HepG2 (cell line): Measurements from ENCODE around the gene POLN. TPM values are rescaled to one million over a fixed set of nuclear protein-coding genes. Genes with fewer than 3 reads are reported as not detected.

Source experiments
- ATAC-seq: fragments of 200-7000 bp; cut with Tn5 transposase; 3 replicates; pipeline ENCODE4 v1.9.1; 2020; ENCODE audit warnings: mild to moderate bottlenecking, moderate library complexity
- BruUV-seq: library from RNA; stranded (reverse); fragments of 400-500 nt; replicated peaks from 2 replicates; lab custom pipeline; 2021; lab: Mats Ljungman, UMichigan
- CTCF ChIA-PET: fragments of 300-600 bp; formaldehyde crosslinking; extraction: SDS; loops from one replicate; lab custom pipeline; 2021; ENCODE audit warnings: low total read pairs, inconsistent platforms, low intra/inter-chr PET ratio; lab: Yijun Ruan, JAX
- POLR2A ChIA-PET: fragments of 350-600 bp; sonication (Branson Sonifier 250); formaldehyde crosslinking; loops from one replicate; lab custom pipeline; 2020; ENCODE audit warnings: antibody characterized with exemption, inconsistent platforms; lab: Yijun Ruan, JAX
- DNase-seq: peaks from one replicate; pipeline ENCODE4 v3.0.0-alpha.2; 2015; ENCODE audit warnings: low spot score
- FAIRE-seq: peaks from 3 replicates; lab custom pipeline; 2011; peaks lifted over from hg19 to GRCh38; lab: Jason Lieb, UNC
- H2AFZ ChIP-seq: one replicate; pipeline ENCODE4 v1.6.1; 2011; ENCODE audit warnings: low read length, inconsistent platforms
- H3K27ac ChIP-seq: fragments of 300-600 bp; 3 replicates; pipeline ENCODE4 v1.8.0; 2011; ENCODE audit warnings: mixed run types, mild to moderate bottlenecking, mixed read lengths, low read length, inconsistent platforms; ENCODE audit not compliant: insufficient read depth; ENCODE audit errors: extremely low read length
- H3K27me3 ChIP-seq, 2 experiments: fragments of 200-600 bp in 1 of 2; 2 replicates in 1 of 2; 3 replicates in 1 of 2; pipeline versions ENCODE4 v1.6.0 to v1.8.0; 2011; ENCODE audit warnings: low read length in 2 of 2, mild to moderate bottlenecking in 2 of 2, moderate library complexity in 2 of 2, inconsistent platforms in 1 of 2; ENCODE audit not compliant: insufficient read depth in 2 of 2, control insufficient read depth in 1 of 2
- H3K36me3 ChIP-seq, 2 experiments: fragments of 200-600 bp in 1 of 2; replicated peaks in 1 of 2; 2 replicates in 1 of 2; 3 replicates in 1 of 2; pipeline versions ENCODE4 v1.5.1 to v1.8.0; 2011; ENCODE audit warnings: low read length in 2 of 2, inconsistent platforms in 1 of 2; ENCODE audit not compliant: insufficient read depth in 2 of 2, control insufficient read depth in 1 of 2
- H3K4me1 ChIP-seq: 2 replicates; pipeline ENCODE4 v1.5.1; 2012; ENCODE audit warnings: low read length, inconsistent platforms; ENCODE audit not compliant: insufficient read depth
- H3K4me2 ChIP-seq: 2 replicates; pipeline ENCODE4 v1.6.0; 2011; ENCODE audit warnings: low read depth, low read length, inconsistent platforms
- H3K4me3 ChIP-seq, 3 experiments: fragments of 200-600 bp in 1 of 3; sonication (generic), shearing (Covaris generic) in 1 of 3; replicated peaks in 1 of 3; 2 replicates each; pipeline ENCODE4 v1.5.1; 2011 to 2016; ENCODE audit warnings: low read length in 3 of 3, inconsistent platforms in 2 of 3, low read depth in 2 of 3, mild to moderate bottlenecking in 2 of 3, control low read depth in 1 of 3, mixed read lengths in 1 of 3; ENCODE audit not compliant: insufficient read depth in 1 of 3
- H3K79me2 ChIP-seq: one replicate; pipeline ENCODE4 v1.6.1; 2011; ENCODE audit warnings: low read length, inconsistent platforms; ENCODE audit not compliant: insufficient read depth
- H3K9ac ChIP-seq: 2 replicates; pipeline ENCODE4 v1.6.0; 2011; ENCODE audit warnings: mild to moderate bottlenecking, low read depth, low read length, inconsistent platforms; ENCODE audit not compliant: insufficient read depth
- H3K9me3 ChIP-seq: 2 replicates; pipeline ENCODE4 v1.5.1; 2012; ENCODE audit warnings: mild to moderate bottlenecking, low read length
- H4K20me1 ChIP-seq: 2 replicates; pipeline ENCODE4 v1.6.0; 2011; ENCODE audit warnings: inconsistent platforms, mild to moderate bottlenecking, low read length, moderate library complexity; ENCODE audit not compliant: insufficient read depth
- IKZF4 ChIP-seq: sonication (generic); formaldehyde crosslinking; IDR thresholded peaks from 2 replicates; pipeline ENCODE4 v1.5.1; 2020; ENCODE audit warnings: borderline replicate concordance, mild to moderate bottlenecking, low read depth, missing genetic modification reagents; ENCODE audit errors: not compliant biosample characterization
- KLF16 ChIP-seq, 2 experiments: sonication (generic) in 1 of 2; formaldehyde crosslinking in 1 of 2; IDR thresholded peaks; 2 replicates each; pipeline versions ENCODE4 v1.6.1 to v1.8.0; 2016 to 2023; ENCODE audit warnings: missing genetic modification reagents in 2 of 2, missing compliant biosample characterization in 1 of 2
- MEF2D ChIP-seq: sonication (generic); formaldehyde crosslinking; IDR thresholded peaks from 2 replicates; pipeline ENCODE4 v1.5.1; 2020; ENCODE audit warnings: mild to moderate bottlenecking, missing genetic modification reagents
- NAIF1 ChIP-seq: sonication (generic); formaldehyde crosslinking; IDR thresholded peaks from 2 replicates; pipeline ENCODE4 v1.5.0; 2020; ENCODE audit warnings: mild to moderate bottlenecking, missing genetic modification reagents, borderline replicate concordance
- SMAD1 ChIP-seq: sonication (generic); formaldehyde crosslinking; IDR thresholded peaks from 2 replicates; pipeline ENCODE4 v1.4.0; 2020; ENCODE audit warnings: missing genetic modification reagents, low read depth, mild to moderate bottlenecking, borderline replicate concordance
- SRSF9 ChIP-seq: fragments of 200-400 bp; formaldehyde crosslinking; IDR thresholded peaks from 2 replicates; pipeline ENCODE4 v1.6.1; 2018; ENCODE audit warnings: borderline replicate concordance, mild to moderate bottlenecking, low read depth, low read length; ENCODE audit not compliant: insufficient read depth, poor library complexity, severe bottlenecking
- ZC3H4 ChIP-seq: sonication (generic); formaldehyde crosslinking; IDR thresholded peaks from 2 replicates; pipeline ENCODE4 v1.4.0; 2020; ENCODE audit warnings: missing genetic modification reagents, borderline replicate concordance
- ZKSCAN1 ChIP-seq: fragments of 150-350 bp; IDR thresholded peaks from 2 replicates; pipeline ENCODE4 v1.6.1; 2014; ENCODE audit warnings: low read length
- ZNF331 ChIP-seq: sonication (generic); formaldehyde crosslinking; IDR thresholded peaks from 2 replicates; pipeline ENCODE4 v1.4.0; 2020; ENCODE audit warnings: missing genetic modification reagents
- ZNF567 ChIP-seq: sonication (generic); formaldehyde crosslinking; IDR thresholded peaks from 2 replicates; pipeline ENCODE4 v1.8.1; 2023; ENCODE audit warnings: mild to moderate bottlenecking, missing genetic modification reagents, borderline replicate concordance
- WGBS: methylation state at CpG from one replicate; pipeline ENCODE4 v1.1.6; 2017; ENCODE audit warnings: low lambda C conversion rate; 5-methylcytosine and 5-hydroxymethylcytosine counted together
- in situ Hi-C: cut with HindIII; loops from 2 replicates; pipeline ENCODE4 v1.10.0; 2017; ENCODE audit warnings: low pct_unique_long_range_greater_than_20kb; ENCODE audit not compliant: extremely low pct_ligation_motif_present
- intact Hi-C: fragments of 100-400 bp; cut with micrococcal nuclease; formaldehyde crosslinking; loops from one replicate; pipeline ENCODE4 v1.10.0; 2022; ENCODE audit not compliant: unreplicated experiment
- polyA plus RNA-seq, 8 experiments: library from polyadenylated mRNA; depleted of rRNA in 3 of 8; stranded (reverse) in 7 of 8; unstranded in 1 of 8; fragments of >200 nt; fragmentation: Illumina TruSeq in 4 of 8; extraction: Trizol in 4 of 8; gene quantifications; 2 replicates each; pipeline versions ENCODE4 v1.2.1 to v1.2.3, GENCODE V29; 2011 to 2016; ENCODE audit warnings: low read depth in 4 of 8, missing spikeins in 1 of 8, mixed read lengths in 1 of 8; ENCODE audit not compliant: insufficient read depth in 1 of 8
- total RNA-seq, 5 experiments: library from RNA; depleted of rRNA; stranded (reverse); fragments of >200 nt; fragmentation: Illumina TruSeq; extraction: Trizol; gene quantifications; 2 replicates each; pipeline ENCODE4 v1.2.3, GENCODE V29; 2016; ENCODE audit warnings: low read depth in 1 of 5
- TF ChIP-seq, protein P1 (sequence below): sonication (generic); formaldehyde crosslinking; IDR thresholded peaks from 2 replicates; pipeline ENCODE4 v1.8.0; 2022; ENCODE audit warnings: mild to moderate bottlenecking, missing genetic modification reagents
- TF ChIP-seq, protein P2 (sequence below): sonication (generic); formaldehyde crosslinking; IDR thresholded peaks from 2 replicates; pipeline ENCODE4 v1.5.1; 2020; ENCODE audit warnings: mild to moderate bottlenecking, missing genetic modification reagents, moderate library complexity
- TF ChIP-seq, protein P3 (sequence below): sonication (generic); formaldehyde crosslinking; IDR thresholded peaks from 2 replicates; pipeline ENCODE4 v1.4.0; 2020; ENCODE audit warnings: missing genetic modification reagents, low read depth, mild to moderate bottlenecking, borderline replicate concordance
- TF ChIP-seq, protein P4 (sequence below): sonication (generic); formaldehyde crosslinking; IDR thresholded peaks from 2 replicates; pipeline ENCODE4 v1.4.0; 2020; ENCODE audit warnings: missing genetic modification reagents, borderline replicate concordance

The POLN gene
- total and polyA plus RNA-seq, 2 of the 13 experiments (the other 11 are each of a cell fraction or from before 2014, with no cell fraction given): 0.93 to 1.5 TPM

DNA sequence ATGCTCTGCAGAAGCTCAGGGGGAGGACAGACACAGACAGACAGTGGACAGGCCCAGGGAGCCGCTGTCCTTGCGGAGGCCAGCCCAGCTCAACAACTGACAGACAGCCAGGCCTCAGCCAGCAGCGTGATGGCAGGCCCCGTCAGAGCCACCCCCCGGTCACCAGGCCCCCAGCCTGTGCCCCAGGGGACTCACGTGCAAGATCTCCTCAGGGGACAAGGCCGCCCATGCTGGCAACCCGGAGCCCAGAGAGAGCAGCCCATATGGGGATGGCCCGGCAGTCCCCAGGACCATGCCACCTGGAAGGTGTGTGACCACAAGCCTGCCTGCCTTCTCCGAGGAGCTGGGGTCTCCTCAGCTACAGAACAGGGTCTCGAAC lies 48.0 kb upstream of the POLN start:
- Histone ChIP-seq H3K27ac (no peak overlapping the region), H3K27me3 (peaks cover 4 to 61% of the 10 kb centered on the region in 2 experiments; a peak in 4 of 5 replicates), H3K79me2 (no peaks in the 10 kb centered on the region), H3K4me1 (no peaks in the 10 kb centered on the region), H3K9ac (no peak overlapping the region), H2AFZ (no peak overlapping the region), H4K20me1 (no peaks in the 10 kb centered on the region), H3K9me3 (no peaks in the 10 kb centered on the region), H3K4me3 (no peak overlapping the region), H3K4me2 (no peak overlapping the region), H3K36me3 (no peaks in the 10 kb centered on the region)
- no TSS peak for BruUV-seq
- no CpG with 5 or more reads among the region's 11 CpGs for WGBS
- in situ Hi-C loops: no loop called here
- ChIA-PET POLR2A (no interaction called here), CTCF (no interaction called here)
- TF ChIP-seq ZNF331 (CRISPR knock-in tag): no peak
- no peak for TF ChIP-seq ZKSCAN1
- no peak for TF ChIP-seq IKZF4 (CRISPR knock-in tag)
- TF ChIP-seq, protein P1, sequence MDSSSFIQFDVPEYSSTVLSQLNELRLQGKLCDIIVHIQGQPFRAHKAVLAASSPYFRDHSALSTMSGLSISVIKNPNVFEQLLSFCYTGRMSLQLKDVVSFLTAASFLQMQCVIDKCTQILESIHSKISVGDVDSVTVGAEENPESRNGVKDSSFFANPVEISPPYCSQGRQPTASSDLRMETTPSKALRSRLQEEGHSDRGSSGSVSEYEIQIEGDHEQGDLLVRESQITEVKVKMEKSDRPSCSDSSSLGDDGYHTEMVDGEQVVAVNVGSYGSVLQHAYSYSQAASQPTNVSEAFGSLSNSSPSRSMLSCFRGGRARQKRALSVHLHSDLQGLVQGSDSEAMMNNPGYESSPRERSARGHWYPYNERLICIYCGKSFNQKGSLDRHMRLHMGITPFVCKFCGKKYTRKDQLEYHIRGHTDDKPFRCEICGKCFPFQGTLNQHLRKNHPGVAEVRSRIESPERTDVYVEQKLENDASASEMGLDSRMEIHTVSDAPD (CRISPR knock-in tag): no peak
- no peak for TF ChIP-seq NAIF1 (CRISPR knock-in tag)
- TF ChIP-seq, protein P2, sequence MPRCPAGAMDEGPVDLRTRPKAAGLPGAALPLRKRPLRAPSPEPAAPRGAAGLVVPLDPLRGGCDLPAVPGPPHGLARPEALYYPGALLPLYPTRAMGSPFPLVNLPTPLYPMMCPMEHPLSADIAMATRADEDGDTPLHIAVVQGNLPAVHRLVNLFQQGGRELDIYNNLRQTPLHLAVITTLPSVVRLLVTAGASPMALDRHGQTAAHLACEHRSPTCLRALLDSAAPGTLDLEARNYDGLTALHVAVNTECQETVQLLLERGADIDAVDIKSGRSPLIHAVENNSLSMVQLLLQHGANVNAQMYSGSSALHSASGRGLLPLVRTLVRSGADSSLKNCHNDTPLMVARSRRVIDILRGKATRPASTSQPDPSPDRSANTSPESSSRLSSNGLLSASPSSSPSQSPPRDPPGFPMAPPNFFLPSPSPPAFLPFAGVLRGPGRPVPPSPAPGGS: no peak
- TF ChIP-seq KLF16 (CRISPR knock-in tag; IDR thresholded peaks at IDR 0.05): no peak
- no peak for TF ChIP-seq MEF2D
- TF ChIP-seq ZNF567: no peak
- TF ChIP-seq SRSF9: no peak
- TF ChIP-seq SMAD1: no peak
- TF ChIP-seq, protein P3, sequence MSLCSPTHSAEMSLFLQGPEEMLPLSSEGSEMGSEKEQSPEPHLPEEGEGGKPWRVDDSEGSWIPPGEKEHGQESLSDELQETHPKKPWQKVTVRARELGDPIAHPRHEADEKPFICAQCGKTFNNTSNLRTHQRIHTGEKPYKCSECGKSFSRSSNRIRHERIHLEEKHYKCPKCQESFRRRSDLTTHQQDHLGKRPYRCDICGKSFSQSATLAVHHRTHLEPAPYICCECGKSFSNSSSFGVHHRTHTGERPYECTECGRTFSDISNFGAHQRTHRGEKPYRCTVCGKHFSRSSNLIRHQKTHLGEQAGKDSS (CRISPR knock-in tag): no peak
- TF ChIP-seq, protein P4, sequence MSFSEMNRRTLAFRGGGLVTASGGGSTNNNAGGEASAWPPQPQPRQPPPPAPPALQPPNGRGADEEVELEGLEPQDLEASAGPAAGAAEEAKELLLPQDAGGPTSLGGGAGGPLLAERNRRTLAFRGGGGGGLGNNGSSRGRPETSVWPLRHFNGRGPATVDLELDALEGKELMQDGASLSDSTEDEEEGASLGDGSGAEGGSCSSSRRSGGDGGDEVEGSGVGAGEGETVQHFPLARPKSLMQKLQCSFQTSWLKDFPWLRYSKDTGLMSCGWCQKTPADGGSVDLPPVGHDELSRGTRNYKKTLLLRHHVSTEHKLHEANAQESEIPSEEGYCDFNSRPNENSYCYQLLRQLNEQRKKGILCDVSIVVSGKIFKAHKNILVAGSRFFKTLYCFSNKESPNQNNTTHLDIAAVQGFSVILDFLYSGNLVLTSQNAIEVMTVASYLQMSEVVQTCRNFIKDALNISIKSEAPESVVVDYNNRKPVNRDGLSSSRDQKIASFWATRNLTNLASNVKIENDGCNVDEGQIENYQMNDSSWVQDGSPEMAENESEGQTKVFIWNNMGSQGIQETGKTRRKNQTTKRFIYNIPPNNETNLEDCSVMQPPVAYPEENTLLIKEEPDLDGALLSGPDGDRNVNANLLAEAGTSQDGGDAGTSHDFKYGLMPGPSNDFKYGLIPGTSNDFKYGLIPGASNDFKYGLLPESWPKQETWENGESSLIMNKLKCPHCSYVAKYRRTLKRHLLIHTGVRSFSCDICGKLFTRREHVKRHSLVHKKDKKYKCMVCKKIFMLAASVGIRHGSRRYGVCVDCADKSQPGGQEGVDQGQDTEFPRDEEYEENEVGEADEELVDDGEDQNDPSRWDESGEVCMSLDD (CRISPR knock-in tag): no peak
- TF ChIP-seq ZC3H4 (CRISPR knock-in tag): no peak
- intact Hi-C loops: no loop called here
- ATAC-seq (0 out of 3 replicates have a peak, but pooled peaks have one; percentile 18), FAIRE-seq (no peak), DNase-seq (no peak)
